Body of pancreas (tissue), 4 donors: Measurements from ENCODE around the gene EPB42.

ENCODE experiments used
- POLR2A ChIP-seq, 3 donors: fragments of 450-650 bp; IDR thresholded peaks; one replicate each; pipeline ENCODE4 v1.6.1; 2016; ENCODE audit warnings: antibody characterized with exemption in 3 of 3, mild to moderate bottlenecking in 2 of 3
- TF ChIP-seq, protein P1 (sequence below), 7 experiments: fragments of 450-650 bp in 4 of 7; fragments of 200-600 bp in 3 of 7; sonication (generic) in 3 of 7; IDR thresholded peaks; one replicate each; pipeline ENCODE4 v1.5.1; 2016 to 2019; ENCODE audit warnings: antibody characterized with exemption in 7 of 7

DNA sequence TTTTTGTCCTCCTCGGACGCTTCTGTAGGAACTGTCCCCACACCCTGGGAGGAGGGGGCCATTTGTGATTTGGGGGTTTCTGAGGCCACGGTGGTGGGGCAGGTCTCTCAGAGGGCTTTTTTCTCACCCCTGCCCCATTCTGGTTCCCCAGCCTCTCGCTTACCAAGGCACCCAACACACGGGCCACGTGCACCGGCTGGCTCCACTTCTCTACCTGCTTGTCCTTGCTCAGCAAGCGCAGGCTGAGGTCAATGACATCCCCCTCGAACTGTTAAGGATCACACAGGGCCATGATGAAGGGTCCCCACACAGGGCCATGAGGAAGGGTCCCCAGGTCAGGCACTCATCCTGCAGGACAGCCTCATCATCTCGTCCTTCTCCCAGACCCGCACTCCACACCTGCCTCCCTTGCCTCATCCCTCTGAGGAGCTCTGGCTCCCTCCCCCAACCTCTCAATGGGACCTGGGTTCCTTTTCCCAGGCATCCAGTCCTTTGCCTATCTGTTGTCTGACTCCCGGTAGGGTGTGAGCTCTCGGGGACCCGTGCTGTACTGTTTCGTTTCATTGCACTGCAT is 10.6 kb downstream of the EPB42 start:
- TF ChIP-seq, protein P1, sequence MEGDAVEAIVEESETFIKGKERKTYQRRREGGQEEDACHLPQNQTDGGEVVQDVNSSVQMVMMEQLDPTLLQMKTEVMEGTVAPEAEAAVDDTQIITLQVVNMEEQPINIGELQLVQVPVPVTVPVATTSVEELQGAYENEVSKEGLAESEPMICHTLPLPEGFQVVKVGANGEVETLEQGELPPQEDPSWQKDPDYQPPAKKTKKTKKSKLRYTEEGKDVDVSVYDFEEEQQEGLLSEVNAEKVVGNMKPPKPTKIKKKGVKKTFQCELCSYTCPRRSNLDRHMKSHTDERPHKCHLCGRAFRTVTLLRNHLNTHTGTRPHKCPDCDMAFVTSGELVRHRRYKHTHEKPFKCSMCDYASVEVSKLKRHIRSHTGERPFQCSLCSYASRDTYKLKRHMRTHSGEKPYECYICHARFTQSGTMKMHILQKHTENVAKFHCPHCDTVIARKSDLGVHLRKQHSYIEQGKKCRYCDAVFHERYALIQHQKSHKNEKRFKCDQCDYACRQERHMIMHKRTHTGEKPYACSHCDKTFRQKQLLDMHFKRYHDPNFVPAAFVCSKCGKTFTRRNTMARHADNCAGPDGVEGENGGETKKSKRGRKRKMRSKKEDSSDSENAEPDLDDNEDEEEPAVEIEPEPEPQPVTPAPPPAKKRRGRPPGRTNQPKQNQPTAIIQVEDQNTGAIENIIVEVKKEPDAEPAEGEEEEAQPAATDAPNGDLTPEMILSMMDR (IDR thresholded peaks at IDR 0.05), result no peak
- TF ChIP-seq POLR2A (IDR thresholded peaks at IDR 0.05), result no peak
